Fibroblast of skin of scalp (primary cell): Measurements from ENCODE around the gene KCTD7.
"Not testable (repeated sequence)": the region's sequence is repeated elsewhere in the genome, so short reads cannot be mapped to it uniquely, and the experiment has no call there.

ENCODE experiments used
- DNase-seq: peaks from one replicate; pipeline ENCODE4 v3.0.0-alpha.2; 2013

KCTD7 gene

GRCh38 chr7:66682350-66683093, 53.8 kb downstream of the KCTD7 start:
- DNase-seq: peak; percentile 17

DNA sequence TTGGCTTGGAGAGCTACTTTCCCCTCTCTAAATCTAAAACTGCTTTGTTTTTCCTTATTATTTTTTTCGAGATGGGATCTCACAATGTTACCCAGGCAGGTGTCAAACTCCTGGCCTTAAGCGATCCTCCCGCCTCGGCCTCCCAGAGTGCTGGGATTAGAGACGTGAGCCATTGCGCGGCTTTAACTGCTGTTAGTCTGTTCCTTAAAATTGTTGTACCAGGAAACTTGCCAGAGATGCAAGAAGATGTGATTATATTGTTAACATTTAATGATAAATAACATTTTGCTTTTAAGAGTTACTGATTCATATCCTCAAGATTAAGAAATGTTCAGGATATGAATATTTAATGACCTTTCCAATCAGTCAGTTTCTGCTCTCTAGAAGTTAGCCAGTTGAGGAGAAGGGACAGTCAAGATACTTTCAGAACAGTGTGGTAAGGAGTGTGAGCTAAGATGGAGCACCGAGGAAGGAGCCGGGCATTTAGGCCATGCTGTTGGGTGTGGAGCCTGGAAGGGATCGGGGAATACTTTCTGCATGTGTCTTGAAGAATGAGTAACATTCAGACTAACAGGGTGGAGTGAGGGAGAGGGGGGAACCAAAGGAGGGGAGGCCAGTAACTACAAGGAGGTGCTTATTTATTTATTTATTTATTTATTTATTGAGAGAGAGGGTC, 54.6 kb downstream of the KCTD7 start:
- DNase-seq: peak; percentile 48

- DNase-seq: no peak
Measured at GRCh38 chr7:66683770-66684123, 55.1 kb downstream of the KCTD7 start.

DNA sequence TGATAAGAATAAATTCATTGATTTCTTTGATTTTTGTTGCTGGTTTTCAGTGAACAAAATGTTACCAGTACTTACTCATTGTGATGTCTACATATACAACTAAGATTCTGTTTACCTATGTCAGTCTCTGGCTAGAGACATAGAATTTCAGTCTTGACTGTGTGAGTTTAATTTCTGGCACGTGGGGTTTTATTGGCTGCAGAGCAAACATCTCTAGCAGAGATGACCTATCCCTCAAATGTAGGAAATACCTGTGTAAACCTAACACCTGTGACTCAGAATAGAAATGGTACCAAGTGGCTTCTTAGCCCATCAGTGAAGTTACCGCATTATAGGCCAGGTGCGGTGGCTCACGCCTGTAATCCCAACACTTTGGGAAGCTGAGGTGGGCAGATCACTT, 57.0 kb downstream of the KCTD7 start:
- not testable (repeated sequence) for DNase-seq

DNA sequence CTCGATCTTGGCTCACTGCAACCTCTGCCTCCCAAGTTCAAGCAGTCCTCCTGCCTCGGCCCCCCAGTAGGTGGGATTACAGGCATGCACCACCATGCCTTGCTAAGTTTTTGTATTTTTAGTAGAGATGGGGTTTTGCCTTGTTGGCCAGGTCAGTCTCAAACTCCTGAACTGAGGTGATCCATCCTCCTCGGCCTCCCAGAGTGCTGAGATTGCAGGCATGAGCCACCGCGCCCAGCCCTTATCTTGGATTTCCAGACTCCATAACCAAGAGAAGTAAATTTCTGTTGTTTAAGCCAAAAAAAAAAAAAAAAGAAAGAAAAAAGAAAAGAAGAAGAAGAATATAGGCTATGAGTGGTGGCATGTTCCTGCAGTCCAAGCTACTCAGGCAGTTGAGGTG, 58.5 kb downstream of the KCTD7 start:
- DNase-seq: no peak

DNA sequence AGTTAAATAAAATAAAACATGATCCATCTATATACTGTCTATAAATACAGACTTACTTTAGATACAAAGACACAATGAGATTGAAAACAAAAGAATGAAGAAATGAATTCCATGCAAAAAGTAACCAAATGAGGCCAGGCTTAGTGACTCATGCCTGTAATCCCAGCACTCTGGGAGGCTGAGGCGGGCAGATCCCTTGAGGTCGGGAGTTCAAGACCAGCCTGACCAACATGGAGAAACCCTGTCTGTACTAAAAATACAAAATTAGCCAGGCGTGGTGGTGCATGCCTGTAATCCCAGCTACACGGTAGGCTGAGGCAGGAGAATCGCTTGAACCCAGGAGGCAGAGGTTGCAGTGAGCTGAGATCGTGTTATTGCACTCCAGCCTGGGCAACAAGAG, 59.0 kb downstream of the KCTD7 start:
- not testable (repeated sequence) for DNase-seq

DNA sequence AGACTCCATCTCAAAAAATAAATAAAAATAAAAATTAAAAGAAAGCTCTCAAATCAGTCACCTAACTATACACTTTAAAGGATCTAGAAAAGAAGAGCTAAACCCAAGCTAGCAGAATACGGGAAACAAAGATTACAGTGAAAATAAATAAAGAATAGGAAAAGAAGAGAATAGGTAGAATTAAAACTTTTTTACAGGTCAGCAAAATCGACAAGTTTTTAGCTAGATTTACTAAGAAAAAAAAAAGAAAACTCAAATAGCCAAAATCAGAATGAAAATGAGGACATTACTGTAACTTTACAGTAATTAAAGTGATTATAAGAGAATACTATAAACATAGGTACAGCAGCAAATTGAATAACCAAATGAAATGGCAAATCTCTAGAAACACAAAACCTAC, 60.4 kb downstream of the KCTD7 start:
- DNase-seq: no peak

DNA sequence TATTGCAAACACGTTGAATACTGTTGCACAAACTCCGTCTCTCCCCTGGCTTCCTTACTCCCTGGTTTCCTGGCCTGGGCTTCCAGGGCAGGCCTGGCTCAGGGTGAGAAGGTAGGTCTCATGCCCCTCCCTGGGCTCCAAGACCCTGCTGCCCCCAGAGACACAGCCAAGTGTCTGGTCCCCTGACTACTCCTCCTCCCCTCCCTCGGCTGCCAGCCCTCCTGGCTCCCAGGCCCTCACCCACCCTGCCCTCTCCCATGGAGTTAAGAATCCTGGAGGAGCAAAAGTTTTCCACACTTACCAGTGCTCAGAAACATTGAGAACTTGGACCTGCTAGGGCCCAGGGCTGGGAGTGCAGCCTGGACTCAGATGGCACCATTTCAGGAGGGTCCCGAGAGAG, 64.7 kb downstream of the KCTD7 start:
- DNase-seq: no peak
